IMR-90 (cell line): Measurements from ENCODE around the gene ARHGAP15. TPM values are rescaled to one million over a fixed set of nuclear protein-coding genes. Genes with fewer than 3 reads are reported as not detected.

Experiments used
- ATAC-seq: fragments of 200-7000 bp; cut with Tn5 transposase; 2 replicates; pipeline ENCODE4 v1.9.1; 2020; ENCODE audit warnings: low read depth, mild to moderate bottlenecking, moderate library complexity
- BruUV-seq: library from RNA; stranded (reverse); fragments of 400-500 nt; replicated peaks from 2 replicates; lab custom pipeline; 2021; lab: Mats Ljungman, UMichigan
- CTCF ChIA-PET: fragments of 300-600 bp; formaldehyde crosslinking; extraction: SDS; loops from one replicate; lab custom pipeline; 2021; ENCODE audit warnings: antibody characterized with exemption; lab: Yijun Ruan, JAX
- POLR2A ChIA-PET: fragments of 300-600 bp; sonication (Branson Sonifier 250); formaldehyde crosslinking; loops from one replicate; lab custom pipeline; 2022; ENCODE audit warnings: antibody characterized with exemption; ENCODE audit not compliant: unreplicated experiment; lab: Charles Lee
- DNase-seq: peaks from one replicate; pipeline ENCODE4 v3.0.0; 2013
- H2AFZ ChIP-seq: replicated peaks from 2 replicates; pipeline ENCODE3; 2013; ENCODE audit warnings: low read length, mild to moderate bottlenecking; ENCODE audit not compliant: poor library complexity
- H2AK5ac ChIP-seq: 2 replicates; pipeline ENCODE4 v1.6.1; 2013; ENCODE audit warnings: low read depth, low read length, inconsistent platforms
- H2AK9ac ChIP-seq: replicated peaks from 2 replicates; pipeline ENCODE3; 2013; ENCODE audit warnings: mild to moderate bottlenecking, low read depth, low read length, moderate library complexity; ENCODE audit not compliant: poor library complexity
- H2BK120ac ChIP-seq: 2 replicates; pipeline ENCODE4 v1.6.1; 2013; ENCODE audit warnings: low read depth, low read length, inconsistent platforms
- H2BK15ac ChIP-seq: 3 replicates; pipeline ENCODE4 v1.6.1; 2013; ENCODE audit warnings: low read depth, low read length, inconsistent platforms
- H2BK20ac ChIP-seq: 2 replicates; pipeline ENCODE4 v1.6.1; 2013; ENCODE audit warnings: low read depth, mild to moderate bottlenecking, inconsistent platforms, low read length, moderate library complexity
- H2BK5ac ChIP-seq: 2 replicates; pipeline ENCODE4 v1.6.1; 2013; ENCODE audit warnings: mild to moderate bottlenecking, low read depth, low read length, inconsistent platforms; ENCODE audit not compliant: poor library complexity, severe bottlenecking
- H3K14ac ChIP-seq: replicated peaks from 2 replicates; pipeline ENCODE4 v1.6.1; 2013; ENCODE audit warnings: low read depth, low read length, inconsistent platforms
- H3K18ac ChIP-seq: 2 replicates; pipeline ENCODE4 v1.6.1; 2013; ENCODE audit warnings: low read depth, low read length, control low read depth
- H3K23ac ChIP-seq: 2 replicates; pipeline ENCODE4 v1.6.1; 2013; ENCODE audit warnings: low read depth, low read length, inconsistent platforms
- H3K27ac ChIP-seq: 2 replicates; pipeline ENCODE4 v1.5.1; 2013; ENCODE audit warnings: mild to moderate bottlenecking, control low read depth, low read length; ENCODE audit not compliant: insufficient read depth
- H3K27me3 ChIP-seq: 2 replicates; pipeline ENCODE4 v1.6.1; 2013; ENCODE audit warnings: low read length; ENCODE audit not compliant: control insufficient read depth, insufficient read depth
- H3K36me3 ChIP-seq: 2 replicates; pipeline ENCODE4 v1.6.1; 2013; ENCODE audit warnings: low read length, mixed read lengths; ENCODE audit not compliant: control insufficient read depth, insufficient read depth
- H3K4ac ChIP-seq: 2 replicates; pipeline ENCODE4 v1.6.1; 2013; ENCODE audit warnings: low read depth, low read length, inconsistent platforms
- H3K4me1 ChIP-seq: 2 replicates; pipeline ENCODE4 v1.6.1; 2013; ENCODE audit warnings: low read length, mixed read lengths; ENCODE audit not compliant: control insufficient read depth, insufficient read depth
- H3K4me2 ChIP-seq: 2 replicates; pipeline ENCODE4 v1.6.1; 2013; ENCODE audit warnings: low read depth, mild to moderate bottlenecking, control low read depth, low read length, moderate library complexity
- H3K4me3 ChIP-seq: 2 replicates; pipeline ENCODE4 v1.5.1; 2013; ENCODE audit warnings: low read depth, mild to moderate bottlenecking, control low read depth, low read length, moderate library complexity; ENCODE audit not compliant: insufficient read depth
- H3K56ac ChIP-seq: 2 replicates; pipeline ENCODE4 v1.6.1; 2013; ENCODE audit warnings: low read length, inconsistent platforms; ENCODE audit not compliant: insufficient read depth; ENCODE audit errors: extremely low read depth
- H3K79me1 ChIP-seq, 2 experiments: 2 replicates each; pipeline ENCODE4 v1.6.1; 2013; ENCODE audit warnings: low read length in 2 of 2, inconsistent platforms in 1 of 2, low read depth in 1 of 2
- H3K9ac ChIP-seq: 2 replicates; pipeline ENCODE4 v1.6.1; 2013; ENCODE audit warnings: low read depth, low read length, control low read depth
- H3K9me1 ChIP-seq: 2 replicates; pipeline ENCODE4 v1.6.1; 2013; ENCODE audit warnings: low read length, inconsistent platforms; ENCODE audit not compliant: insufficient read depth
- H3K9me3 ChIP-seq: 2 replicates; pipeline ENCODE4 v1.6.1; 2013; ENCODE audit warnings: low read length; ENCODE audit not compliant: control insufficient read depth, insufficient read depth
- H4K20me1 ChIP-seq: 2 replicates; pipeline ENCODE4 v1.6.1; 2013; ENCODE audit warnings: low read length, inconsistent platforms; ENCODE audit not compliant: insufficient read depth
- H4K5ac ChIP-seq: 2 replicates; pipeline ENCODE4 v1.6.1; 2013; ENCODE audit warnings: mild to moderate bottlenecking, low read depth, low read length, control low read depth
- H4K8ac ChIP-seq, 2 experiments: 2 replicates each; pipeline ENCODE4 v1.6.1; 2013; ENCODE audit warnings: low read depth in 2 of 2, low read length in 2 of 2, control low read depth in 1 of 2, inconsistent platforms in 1 of 2
- H4K91ac ChIP-seq: 2 replicates; pipeline ENCODE4 v1.6.1; 2013; ENCODE audit warnings: low read depth, low read length, inconsistent platforms; ENCODE audit not compliant: insufficient read depth
- CEBPB ChIP-seq: IDR thresholded peaks from 2 replicates; pipeline ENCODE4 v1.6.1; 2012; ENCODE audit warnings: low read depth, low read length, improper control_type of control experiment
- FOS ChIP-seq: fragments of 150-350 bp; IDR thresholded peaks from 2 replicates; pipeline ENCODE4 v1.6.1; 2016; ENCODE audit warnings: low read depth, low read length
- NFE2L2 ChIP-seq: fragments of 150-350 bp; IDR thresholded peaks from 2 replicates; pipeline ENCODE4 v1.6.1; 2016; ENCODE audit warnings: low read depth, mild to moderate bottlenecking, low read length
- WGBS, 2 experiments: methylation state at CpG; one replicate each; pipeline versions ENCODE4 v1.1.5 to v1.1.7; 2013; ENCODE audit warnings: missing lambda C conversion rate in 2 of 2; ENCODE audit not compliant: insufficient read length in 1 of 2; ENCODE audit errors: extremely low coverage in 2 of 2; 5-methylcytosine and 5-hydroxymethylcytosine counted together
- dilution Hi-C: fragments of 300-500 bp; cut with HindIII; formaldehyde crosslinking; loops from one replicate; pipeline ENCODE4 v1.14.3; 2018; ENCODE audit warnings: low sequenced_read_pairs; ENCODE audit not compliant: unreplicated experiment
- in situ Hi-C: fragments of 300-500 bp; cut with MboI; formaldehyde crosslinking; loops from 3 replicates; pipeline ENCODE4 v1.14.3; 2019; ENCODE audit warnings: low sequenced_read_pairs, inconsistent platforms, mixed read lengths
- intact Hi-C: fragments of 100-400 bp; cut with micrococcal nuclease; formaldehyde crosslinking; loops from 2 replicates; pipeline ENCODE4 v1.10.0; 2022
- polyA plus RNA-seq, 3 experiments: library from polyadenylated mRNA; depleted of rRNA; stranded (reverse); fragments of >200 nt; gene quantifications; 2 replicates each; pipeline ENCODE4 v1.2.3, GENCODE V29; 2012; ENCODE audit warnings: low replicate concordance in 1 of 3
- total RNA-seq: library from RNA; depleted of rRNA; stranded (reverse); fragments of >200 nt; gene quantifications from 2 replicates; pipeline ENCODE4 v1.2.3, GENCODE V29; 2012

The ARHGAP15 gene
- total and polyA plus RNA-seq, 2 of the 4 experiments (the other 2 are of a cell fraction) = not detected

DNA sequence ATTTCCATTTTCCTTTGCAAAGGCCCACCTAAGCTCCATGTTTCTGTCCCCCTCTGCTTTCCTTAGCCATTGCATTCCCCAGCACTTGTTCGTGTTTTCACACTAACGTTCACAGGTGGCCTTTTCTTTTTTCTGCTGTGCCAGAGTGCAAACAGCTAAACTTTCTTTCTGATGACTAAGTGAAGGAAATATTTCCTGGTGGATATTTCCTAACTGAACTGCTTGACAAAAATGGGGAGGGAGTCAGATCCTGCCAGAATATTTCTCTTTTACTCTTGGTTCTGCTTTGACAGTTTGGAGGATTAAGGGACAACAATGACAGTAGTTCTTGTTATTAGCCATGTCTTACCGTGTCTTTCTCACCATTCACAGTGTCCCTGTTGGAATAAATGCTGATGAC is 344.0 kb downstream of the ARHGAP15 start:
- ATAC-seq = peak; percentile 61
- Histone ChIP-seq H3K4me3 (no peak overlapping the region), H3K4me2 (peak overlapping the region; percentile 72; the same call in 1 of the 2 replicates), H3K79me1 (no peaks in the 10 kb centered on the region), H3K14ac (peak overlapping the region; percentile 68; the same call in 1 of the 2 replicates), H4K8ac (peak overlapping the region in 1 of 2 experiments; percentile 73; a peak in 3 of 4 replicates), H3K4ac (peak overlapping the region; percentile 78; the same call in 1 of the 2 replicates), H3K9ac (no peak overlapping the region), H2BK20ac (peak overlapping the region; percentile 89), H3K36me3 (no peaks in the 10 kb centered on the region), H2BK5ac (peak overlapping the region; percentile 77), H4K20me1 (no peaks in the 10 kb centered on the region), H2BK15ac (peak overlapping the region; percentile 97; the same call in 2 of the 3 replicates), H2BK120ac (peak overlapping the region; percentile 89), H2AK9ac (no peak overlapping the region), H3K27me3 (no peaks in the 10 kb centered on the region), H2AK5ac (no peak overlapping the region), H3K27ac (no peak overlapping the region), H3K18ac (peak overlapping the region; percentile 39; the same call in 1 of the 2 replicates), H2AFZ (peak overlapping the region; percentile 6), H3K9me3 (no peaks in the 10 kb centered on the region), H3K23ac (peak overlapping the region; percentile 57; the same call in 1 of the 2 replicates), H4K91ac (peak overlapping the region; percentile 62; the same call in 1 of the 2 replicates), H3K9me1 (peaks cover 2% of the 10 kb centered on the region), H3K56ac (0 out of 2 replicates have a peak overlapping the region, but pooled peaks have one; percentile 36), H3K4me1 (peaks cover 10% of the 10 kb centered on the region), H4K5ac (peak overlapping the region; percentile 45; the same call in 1 of the 2 replicates)
- no TSS peak for BruUV-seq
- dilution Hi-C loops = no loop called here
- in situ Hi-C loops = no loop called here
- no CpG with 5 or more reads among the region's 3 CpGs for WGBS, 2 experiments
- TF ChIP-seq FOS (peak; percentile 32; the same call in 1 of the 2 replicates), NFE2L2 (no peak), CEBPB (peak; percentile 51; the same call in 1 of the 2 replicates)
- peak; percentile 71 for DNase-seq
- POLR2A ChIA-PET = no interaction called here
- CTCF ChIA-PET = no interaction called here
- intact Hi-C loops = no loop called here
